Stomach (tissue), 4 donors: ENCODE data around the gene KCNE5.

Experiments used
- CTCF ChIP-seq, 7 experiments: fragments of 450-650 bp in 4 of 7; fragments of 200-600 bp in 3 of 7; sonication (generic) in 3 of 7; IDR thresholded peaks; one replicate each; pipeline ENCODE4 v1.5.1; 2016 to 2019; ENCODE audit warnings: antibody characterized with exemption in 7 of 7, control low read depth in 2 of 7, mild to moderate bottlenecking in 1 of 7
- POLR2A ChIP-seq, 4 donors: fragments of 450-650 bp; IDR thresholded peaks; one replicate each; pipeline ENCODE4 v1.6.1; 2016; ENCODE audit warnings: antibody characterized with exemption in 4 of 4, control low read depth in 2 of 4, mild to moderate bottlenecking in 1 of 4, moderate library complexity in 1 of 4
- POLR2AphosphoS5 ChIP-seq, 3 donors: sonication (generic); formaldehyde crosslinking; IDR thresholded peaks; one replicate each; pipeline ENCODE4 v1.6.1; 2016; ENCODE audit warnings: antibody characterized with exemption in 3 of 3

- no peak for TF ChIP-seq CTCF (IDR thresholded peaks at IDR 0.05)
- TF ChIP-seq POLR2A (IDR thresholded peaks at IDR 0.05), result no peak
- TF ChIP-seq POLR2AphosphoS5 (IDR thresholded peaks at IDR 0.05), result no peak
These were observed 35.6 kb upstream of the KCNE5 start for GRCh38 chrX:109660435-109661143.
